Loucy (cell line): ENCODE measurements around the gene QSOX1.

Source experiments
- H2AFZ ChIP-seq: fragments of 200-600 bp; sonication (generic); 2 replicates; pipeline ENCODE4 v1.6.0; 2016; ENCODE audit warnings: antibody characterized with exemption, mild to moderate bottlenecking, low read length, moderate library complexity
- H3F3A ChIP-seq: fragments of 200-600 bp; 2 replicates; pipeline ENCODE4 v1.6.0; 2016; ENCODE audit warnings: antibody characterized with exemption, low read depth, mild to moderate bottlenecking
- H3K27me3 ChIP-seq: fragments of 200-600 bp; sonication (generic); 2 replicates; pipeline ENCODE4 v1.6.1; 2014; ENCODE audit warnings: low read length, mild to moderate bottlenecking; ENCODE audit not compliant: insufficient read depth, poor library complexity, severe bottlenecking
- H3K36me3 ChIP-seq: fragments of 200-600 bp; sonication (generic); 2 replicates; pipeline ENCODE4 v1.6.1; 2016; ENCODE audit warnings: low read length; ENCODE audit not compliant: insufficient read depth
- H3K4me1 ChIP-seq: fragments of 200-600 bp; sonication (generic); 2 replicates; pipeline ENCODE4 v1.5.1; 2014; ENCODE audit warnings: low read length, mild to moderate bottlenecking; ENCODE audit not compliant: insufficient read depth, poor library complexity, severe bottlenecking
- H3K4me2 ChIP-seq: fragments of 200-600 bp; sonication (generic); 2 replicates; pipeline ENCODE4 v1.6.0; 2014; ENCODE audit warnings: antibody characterized with exemption, low read length, low read depth, mild to moderate bottlenecking; ENCODE audit not compliant: poor library complexity, severe bottlenecking
- H3K4me3 ChIP-seq: fragments of 200-600 bp; sonication (generic); 2 replicates; pipeline ENCODE4 v1.5.1; 2014; ENCODE audit warnings: low read length, mild to moderate bottlenecking, mixed read lengths; ENCODE audit not compliant: poor library complexity, severe bottlenecking
- H3K79me2 ChIP-seq: fragments of 200-600 bp; sonication (generic); 2 replicates; pipeline ENCODE4 v1.6.1; 2014; ENCODE audit warnings: low read length; ENCODE audit not compliant: insufficient read depth
- H3K9ac ChIP-seq: fragments of 200-600 bp; sonication (generic); 2 replicates; pipeline ENCODE4 v1.6.0; 2014; ENCODE audit warnings: mild to moderate bottlenecking, low read depth, low read length, moderate library complexity; ENCODE audit not compliant: poor library complexity, severe bottlenecking
- H3K9me2 ChIP-seq: fragments of 200-600 bp; sonication (generic); replicated peaks from 2 replicates; pipeline ENCODE4 v1.6.1; 2016; ENCODE audit warnings: low read depth, low read length, mixed read lengths
- H3K9me3 ChIP-seq: fragments of 200-600 bp; sonication (generic); 2 replicates; pipeline ENCODE4 v1.6.1; 2014; ENCODE audit warnings: mild to moderate bottlenecking, antibody characterized with exemption, low read length, low read depth; ENCODE audit not compliant: insufficient read depth
- H4K20me1 ChIP-seq: fragments of 200-600 bp; sonication (generic); 2 replicates; pipeline ENCODE4 v1.6.0; 2014; ENCODE audit warnings: antibody characterized with exemption, low read length, mild to moderate bottlenecking; ENCODE audit not compliant: insufficient read depth, poor library complexity, severe bottlenecking
- CTCF ChIP-seq: fragments of 200-600 bp; sonication (generic); conservative IDR thresholded peaks from 2 replicates; pipeline ENCODE4 v1.5.1; 2014; ENCODE audit warnings: mild to moderate bottlenecking, antibody characterized with exemption, low read length
- EZH2phosphoT487 ChIP-seq: fragments of 200-600 bp; IDR thresholded peaks from 2 replicates; pipeline ENCODE4 v1.6.1; 2018; ENCODE audit warnings: antibody characterized with exemption, mild to moderate bottlenecking, moderate library complexity, borderline replicate concordance

The QSOX1 gene

GRCh38 chr1:180170546-180171151, 16.0 kb downstream of the QSOX1 start:
- Histone ChIP-seq H3K4me3 (no peak overlapping the region), H3F3A (no peaks in the 10 kb centered on the region), H3K36me3 (peaks cover 49% of the 10 kb centered on the region; the same call in 1 of the 2 replicates), H3K4me2 (no peak overlapping the region), H3K9ac (no peak overlapping the region), H2AFZ (no peak overlapping the region), H3K79me2 (peaks cover 8% of the 10 kb centered on the region; the same call in 1 of the 2 replicates), H3K9me3 (no peaks in the 10 kb centered on the region), H3K4me1 (no peaks in the 10 kb centered on the region), H4K20me1 (no peaks in the 10 kb centered on the region), H3K9me2 (no peaks in the 10 kb centered on the region), H3K27me3 (no peaks in the 10 kb centered on the region)
- TF ChIP-seq CTCF: no peak
- no peak for TF ChIP-seq EZH2phosphoT487

GRCh38 chr1:180171691-180172090, 17.0 kb downstream of the QSOX1 start:
- H3K4me3 ChIP-seq: no peak overlapping the region
- H3K9me2 ChIP-seq: no peaks in the 10 kb centered on the region
- H4K20me1 ChIP-seq: no peaks in the 10 kb centered on the region
- no peaks in the 10 kb centered on the region for H3F3A ChIP-seq
- no peak overlapping the region for H3K4me2 ChIP-seq
- H3K36me3 ChIP-seq: peaks cover 41% of the 10 kb centered on the region; the same call in 1 of the 2 replicates
- H3K4me1 ChIP-seq: no peaks in the 10 kb centered on the region
- no peaks in the 10 kb centered on the region for H3K27me3 ChIP-seq
- H3K79me2 ChIP-seq: no peaks in the 10 kb centered on the region; the same call in 1 of the 2 replicates
- no peaks in the 10 kb centered on the region for H3K9me3 ChIP-seq
- no peak overlapping the region for H3K9ac ChIP-seq
- no peak overlapping the region for H2AFZ ChIP-seq
- TF ChIP-seq EZH2phosphoT487: no peak
- TF ChIP-seq CTCF: no peak

GRCh38 chr1:180173451-180173850, 18.8 kb downstream of the QSOX1 start:
- no peaks in the 10 kb centered on the region for H3K79me2 ChIP-seq
- H4K20me1 ChIP-seq: no peaks in the 10 kb centered on the region
- H3F3A ChIP-seq: no peaks in the 10 kb centered on the region
- H3K4me3 ChIP-seq: no peak overlapping the region
- no peak overlapping the region for H3K4me2 ChIP-seq
- H3K9me2 ChIP-seq: no peaks in the 10 kb centered on the region
- no peaks in the 10 kb centered on the region for H3K9me3 ChIP-seq
- TF ChIP-seq EZH2phosphoT487: no peak
- TF ChIP-seq CTCF: no peak
- H3K9ac ChIP-seq: no peak overlapping the region
- H3K36me3 ChIP-seq: peaks cover 27% of the 10 kb centered on the region; the same call in 1 of the 2 replicates
- H2AFZ ChIP-seq: no peak overlapping the region
- H3K4me1 ChIP-seq: peaks cover 7% of the 10 kb centered on the region
- H3K27me3 ChIP-seq: no peaks in the 10 kb centered on the region
